Stimulated activated CD4-positive, alpha-beta T cell treated with anti-CD3 and anti-CD28 coated beads, Interleukin-1b, Interleukin-23, amount 100 ng/mL, for 24 hours (primary cell): ENCODE measurements around the gene CAMTA1.

ENCODE experiments used
- DNase-seq, 4 experiments: peaks; one replicate each; pipeline ENCODE4 v3.0.0-alpha.2; 2020; ENCODE audit warnings: low read depth in 4 of 4, low spot score in 1 of 4

The CAMTA1 gene

DNA sequence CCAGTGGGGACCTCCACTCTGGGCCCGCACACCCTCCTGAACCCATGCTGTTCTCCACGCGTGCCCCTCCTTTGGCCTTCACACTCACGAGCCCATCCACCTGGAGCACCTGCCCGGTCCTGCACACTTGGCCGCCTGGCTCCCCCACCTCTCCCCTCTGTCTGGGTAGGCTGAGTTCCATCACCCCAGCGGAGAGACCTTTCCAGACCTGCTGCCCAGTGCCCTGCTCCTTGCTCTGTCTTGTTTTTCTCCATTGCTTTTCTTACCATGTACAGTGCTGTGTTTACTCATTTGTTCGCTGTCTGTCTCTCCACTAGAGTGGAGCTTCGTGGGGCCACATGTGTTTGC lies 634.8 kb downstream of the CAMTA1 start:
- DNase-seq, result no peak

DNA sequence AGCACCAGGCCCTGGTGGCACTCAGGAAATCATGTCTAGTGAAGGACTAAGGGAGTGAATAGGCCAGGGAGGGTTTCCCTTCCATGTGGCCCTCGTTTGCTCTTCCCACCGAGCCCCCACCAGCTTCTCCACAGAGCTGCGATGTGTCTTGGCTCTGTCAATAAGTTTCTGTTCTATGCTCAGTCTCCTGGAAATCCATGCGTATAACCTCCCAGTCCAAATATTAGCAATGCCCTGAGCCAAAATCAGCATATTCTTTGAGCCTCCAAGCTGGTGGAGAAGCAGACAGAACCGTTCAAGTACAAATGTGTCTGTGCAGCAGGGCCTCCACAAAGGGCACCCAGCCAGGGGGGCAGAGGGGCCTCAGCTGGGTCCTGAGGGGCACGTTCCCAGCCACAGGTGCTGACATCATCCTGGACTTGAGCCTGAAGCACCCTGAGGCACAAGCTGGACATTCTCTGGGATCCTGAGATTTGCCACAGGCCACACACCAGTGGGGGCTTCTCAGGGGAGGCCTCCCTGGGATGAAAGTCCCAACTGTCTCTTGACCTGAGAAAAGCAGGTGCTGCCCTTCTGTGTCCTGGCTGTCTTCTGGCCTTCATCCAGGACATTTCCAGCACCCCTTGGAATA lies 635.3 kb downstream of the CAMTA1 start:
- no peak for DNase-seq

- DNase-seq, result no peak
These were observed 636.3 kb downstream of the CAMTA1 start for GRCh38 chr1:7421471-7422075.

DNA sequence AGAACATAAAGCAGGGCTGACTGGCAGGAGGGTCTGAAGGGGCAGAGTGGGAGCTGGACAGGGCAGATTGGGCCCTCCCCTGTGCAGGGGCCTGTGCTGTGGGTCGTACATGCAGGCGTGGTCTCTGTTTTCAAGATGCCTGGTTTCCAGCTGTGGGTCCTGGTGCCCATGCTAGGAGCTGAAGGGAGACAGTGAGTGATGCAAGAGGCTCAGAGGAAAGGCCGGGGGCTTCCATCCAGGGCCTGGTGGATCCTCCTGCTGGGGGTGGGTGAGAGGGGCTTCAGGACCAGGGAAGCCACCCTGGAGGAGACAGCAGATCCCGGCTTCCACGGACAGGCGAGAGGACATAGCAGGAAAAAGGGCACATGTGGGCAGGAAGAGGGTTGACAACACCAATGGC lies 636.8 kb downstream of the CAMTA1 start:
- DNase-seq, result no peak

GRCh38 chr1:7422561-7422960 lies 637.3 kb downstream of the CAMTA1 start:
- DNase-seq, result no peak

- DNase-seq, result no peak
These were observed 637.7 kb downstream of the CAMTA1 start for GRCh38 chr1:7422966-7423365.

DNA sequence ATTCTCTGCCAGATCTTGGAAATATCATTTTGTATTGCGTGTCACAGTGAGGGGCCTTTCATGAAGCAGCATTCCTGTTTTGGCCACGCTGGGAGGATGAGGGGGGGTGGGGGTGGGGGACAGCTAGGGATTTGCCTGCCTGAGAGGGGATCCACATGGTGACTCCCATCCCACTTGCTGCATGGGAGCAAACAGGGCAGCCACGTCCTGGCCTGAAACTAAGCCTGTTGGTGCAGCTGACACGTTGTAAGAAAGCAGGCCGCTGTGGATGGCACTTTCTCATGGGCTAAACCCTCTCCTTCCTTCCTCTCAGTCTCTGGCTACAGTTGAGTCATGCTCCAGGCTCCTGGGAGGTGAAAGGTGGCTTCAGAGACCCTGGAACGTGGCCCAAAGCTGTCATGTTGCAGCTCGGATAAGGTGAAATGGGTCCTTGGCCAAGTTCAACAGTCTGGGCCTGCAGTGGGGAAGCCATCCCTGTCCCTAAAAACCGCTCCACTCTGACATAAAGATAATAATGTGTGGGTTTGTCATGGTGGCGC lies 639.2 kb downstream of the CAMTA1 start:
- no peak for DNase-seq

DNA sequence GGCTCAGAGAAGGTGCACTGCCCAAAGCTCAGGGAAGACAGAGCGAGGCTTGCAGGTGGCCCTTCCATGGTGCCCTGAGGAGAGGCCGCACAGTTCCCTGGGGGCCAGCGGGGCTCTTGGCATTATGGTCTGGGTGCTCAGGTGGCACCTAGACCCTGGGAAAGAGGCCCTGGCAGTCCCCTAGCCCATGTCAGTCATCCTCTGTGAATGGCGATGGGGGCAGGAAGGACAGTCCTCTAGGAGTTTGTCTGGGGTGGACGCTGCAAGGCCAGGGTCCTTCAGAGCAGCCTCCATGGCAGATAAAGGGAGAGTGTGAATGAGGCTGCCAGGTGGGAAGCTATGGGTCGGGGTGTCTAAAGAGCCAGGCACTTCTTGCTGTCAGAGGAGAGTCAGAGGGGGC lies 640.0 kb downstream of the CAMTA1 start:
- no peak for DNase-seq

DNA sequence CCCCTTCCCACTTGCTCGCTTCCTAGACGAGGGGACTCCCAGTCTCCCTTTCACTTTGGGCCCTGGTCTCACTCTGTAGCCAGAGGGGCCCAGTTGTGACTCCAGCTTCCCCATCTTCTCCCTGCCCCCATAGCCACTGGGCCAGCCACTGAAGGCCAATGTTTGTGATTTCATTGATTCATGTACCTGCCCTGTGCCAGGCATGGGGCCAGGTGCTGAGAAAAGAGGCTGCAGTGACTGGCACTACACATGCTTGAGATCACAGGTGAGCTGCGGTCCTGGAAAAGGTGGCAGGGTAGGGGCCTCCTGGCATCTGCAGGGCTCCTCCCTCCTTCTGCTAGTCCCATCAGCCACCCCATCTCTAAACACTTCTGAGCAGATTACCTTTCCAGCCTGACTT lies 640.5 kb downstream of the CAMTA1 start:
- no peak for DNase-seq

GRCh38 chr1:7426780-7427604 lies 641.7 kb downstream of the CAMTA1 start:
- no peak for DNase-seq

- no peak for DNase-seq
These were observed 642.5 kb downstream of the CAMTA1 start for GRCh38 chr1:7427605-7428300.

DNA sequence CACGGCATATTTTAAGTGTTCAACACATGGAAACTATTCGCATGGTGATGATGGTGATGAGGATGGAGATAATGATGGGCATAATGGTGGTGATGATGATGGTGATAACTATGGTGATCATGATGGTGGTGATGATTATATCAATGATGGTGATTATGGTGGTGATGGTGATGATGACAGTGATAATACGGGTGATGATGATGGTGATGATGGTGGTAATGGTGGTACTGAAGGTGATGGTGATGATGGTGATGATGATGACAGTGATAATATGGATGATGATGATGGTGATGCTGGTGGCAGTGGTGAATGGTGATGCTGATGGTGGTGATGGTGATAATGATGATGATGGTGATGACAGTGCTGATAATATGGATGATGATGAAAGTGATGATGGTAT lies 644.0 kb downstream of the CAMTA1 start:
- DNase-seq, result no peak

- DNase-seq, result no peak
These were observed 644.9 kb downstream of the CAMTA1 start for GRCh38 chr1:7430047-7430608.

DNA sequence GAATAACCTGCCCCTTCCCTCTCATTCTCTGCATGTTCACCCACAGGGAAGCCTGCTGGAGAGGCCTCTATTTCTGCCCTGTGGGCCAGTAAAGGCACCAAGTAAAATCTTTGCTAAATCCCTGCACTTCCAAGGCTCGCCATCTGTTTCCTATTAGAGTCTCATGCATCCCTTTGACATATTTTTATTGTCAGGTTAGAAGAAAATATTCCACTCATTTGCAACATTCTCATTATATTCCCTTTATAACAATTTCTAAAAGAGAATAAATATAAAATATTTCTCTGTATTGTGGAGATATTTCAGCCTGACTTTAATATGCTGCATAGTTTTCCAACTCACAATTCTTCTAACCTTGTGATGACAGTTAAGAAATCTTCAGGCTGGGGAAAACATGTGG lies 645.4 kb downstream of the CAMTA1 start:
- no peak for DNase-seq

- DNase-seq, result no peak
These were observed 647.0 kb downstream of the CAMTA1 start for GRCh38 chr1:7432102-7432899.

DNA sequence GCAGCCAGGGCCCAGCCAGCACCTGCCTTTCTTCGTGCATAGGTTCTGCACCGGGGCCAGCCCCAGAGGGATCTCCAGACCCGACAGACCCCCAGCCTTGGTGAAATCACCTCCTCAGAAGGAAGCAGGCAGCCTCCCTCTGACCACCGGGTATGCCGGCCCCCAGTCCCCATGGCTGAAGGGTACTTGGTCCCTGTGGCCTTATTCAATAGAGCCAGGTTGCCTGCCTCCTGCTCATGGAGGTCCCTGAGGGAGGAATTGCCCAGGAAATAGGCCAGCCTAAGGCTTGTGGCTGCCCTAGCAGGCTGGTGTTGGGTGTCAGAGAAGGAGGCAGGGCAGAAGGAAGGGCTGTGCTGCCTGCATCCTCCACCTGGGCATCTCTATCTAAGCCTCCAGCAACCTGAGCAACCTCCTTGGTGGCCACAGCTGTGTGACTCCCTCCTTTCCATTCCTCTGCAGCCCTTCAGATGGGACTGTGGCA lies 647.7 kb downstream of the CAMTA1 start:
- DNase-seq, result no peak

DNA sequence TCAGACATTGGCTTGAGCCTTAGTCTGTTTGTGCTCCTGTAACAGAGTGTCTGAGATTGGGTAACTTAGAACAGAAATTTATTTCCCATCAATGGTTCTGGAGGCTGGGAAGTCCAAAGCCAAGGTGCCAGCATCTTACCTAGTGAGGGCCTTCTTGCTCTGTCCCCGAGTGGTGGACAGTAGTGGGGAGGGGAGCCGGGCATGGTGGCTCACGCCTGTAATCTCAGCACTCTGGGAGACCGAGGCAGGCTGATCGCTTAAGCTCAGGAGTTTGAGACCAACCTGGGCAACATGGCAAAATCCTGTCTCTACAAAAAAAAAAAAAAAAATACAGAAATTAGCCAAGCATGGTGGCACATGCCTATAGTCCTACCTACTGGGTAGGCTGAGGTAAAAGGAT lies 649.3 kb downstream of the CAMTA1 start:
- no peak for DNase-seq

DNA sequence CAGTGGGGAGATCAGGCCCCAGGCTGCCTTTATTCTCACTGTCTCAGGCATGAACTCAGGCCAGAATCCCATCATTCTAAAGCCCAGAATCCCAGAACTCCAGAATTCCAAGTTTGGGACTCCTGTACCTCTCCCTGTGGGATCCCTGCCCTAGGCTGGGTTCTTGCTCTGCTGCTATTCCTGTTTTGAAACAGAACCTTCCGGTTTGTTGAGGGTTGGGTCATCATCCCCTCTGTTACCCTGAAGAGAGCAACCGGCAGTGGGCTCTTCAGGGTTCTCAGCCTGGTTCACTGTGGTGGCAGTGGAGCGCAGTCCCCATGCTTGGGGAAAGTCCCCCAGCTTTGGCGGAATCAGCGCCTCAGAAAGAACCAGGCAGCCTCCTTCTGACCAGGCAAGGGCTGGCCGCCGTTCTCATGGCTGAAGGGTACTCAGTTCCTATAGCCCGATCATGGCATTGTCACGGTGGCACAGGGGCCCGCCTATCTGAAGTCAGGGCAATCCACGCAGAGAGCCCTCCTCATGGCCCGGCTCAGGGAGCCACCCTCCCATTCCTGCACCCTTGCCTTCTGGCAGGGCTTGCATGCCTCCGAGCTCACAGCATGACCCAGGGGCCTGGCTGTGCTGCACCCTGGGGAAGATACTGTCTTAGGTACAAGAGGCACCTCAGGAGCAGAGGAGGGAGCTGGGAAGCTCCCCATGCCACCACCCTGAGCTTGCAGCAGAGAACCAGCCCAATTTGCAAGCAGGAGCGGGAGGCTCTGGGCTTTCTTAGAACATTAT lies 650.2 kb downstream of the CAMTA1 start:
- DNase-seq, result no peak
